ENCODE results near the gene ABCB6.

ABCB6 gene

GRCh38 chr2:219165058-219165911 is 53.5 kb downstream of the ABCB6 start:
- DNase-seq = no peak

GRCh38 chr2:219163156-219163555 is 55.6 kb downstream of the ABCB6 start:
- DNase-seq = no peak

- no peak for DNase-seq
These were observed 57.7 kb downstream of the ABCB6 start for GRCh38 chr2:219161097-219161496.

- DNase-seq = peak; percentile 93 to 95
These were observed 58.4 kb downstream of the ABCB6 start, which contains the start of gene NHEJ1 for GRCh38 chr2:219160186-219161017. TSS of gene NHEJ1 (minus strand) at chr2:219160815. CDS start at chr2:219158362, 2,453 bp downstream.

All from CD4-positive, alpha-beta T cell treated with Interferon alpha-2 for 1 hour (primary cell).